Panc1 (cell line): ENCODE results near the gene TMEM14B.

Experiments used
- CTCF ChIP-seq: fragments of 450-650 bp; IDR thresholded peaks from 2 replicates; pipeline ENCODE4 v1.5.1; 2017; ENCODE audit warnings: mild to moderate bottlenecking
- POLR2AphosphoS5 ChIP-seq: IDR thresholded peaks from 2 replicates; pipeline ENCODE4 v1.6.1; 2012; ENCODE audit warnings: mild to moderate bottlenecking, low read depth, low read length, moderate library complexity
- REST ChIP-seq, 2 experiments: IDR thresholded peaks; 2 replicates each; pipeline ENCODE4 v1.6.1; 2011 to 2012; ENCODE audit warnings: low read depth in 2 of 2, control low read depth in 1 of 2, low read length in 1 of 2, mild to moderate bottlenecking in 1 of 2, moderate library complexity in 1 of 2; ENCODE audit not compliant: insufficient read depth in 1 of 2
- SIN3A ChIP-seq: IDR thresholded peaks from 2 replicates; pipeline ENCODE4 v1.6.1; 2012; ENCODE audit warnings: low read depth, mild to moderate bottlenecking, low read length, moderate library complexity, borderline replicate concordance; ENCODE audit not compliant: insufficient read depth

DNA sequence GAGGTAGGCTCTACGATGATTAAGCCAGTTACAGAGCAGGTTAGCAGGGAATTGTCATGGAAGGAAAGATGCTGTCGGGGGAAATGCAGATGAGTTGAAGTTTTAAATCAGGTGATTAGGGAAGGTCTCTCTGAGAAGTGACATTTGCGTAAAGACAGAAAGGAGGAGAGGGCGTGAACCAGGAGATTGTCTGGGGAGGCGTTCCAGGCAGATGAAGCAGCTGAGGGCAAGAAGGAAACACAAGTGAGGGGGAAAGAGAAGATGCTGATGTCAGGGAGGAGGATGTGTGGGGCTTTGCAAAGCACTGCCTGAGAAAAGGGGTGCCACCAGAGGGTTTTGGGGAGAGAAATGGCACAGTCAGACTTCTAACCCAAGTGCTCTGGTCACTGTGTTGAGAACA is 2.5 kb upstream of the TMEM14B start:
- no peak for TF ChIP-seq CTCF
- no peak for TF ChIP-seq REST (IDR thresholded peaks at IDR 0.05; ENCODE audit: insufficient read depth in 1 of 2, low read depth in 2 of 2, low read length in 1 of 2)
- no peak for TF ChIP-seq POLR2AphosphoS5
- no peak for TF ChIP-seq SIN3A
